HFF-Myc (cell line): Measurements from ENCODE around the gene LCN10.

Source experiments
- DNase-seq: peaks from one replicate; pipeline ENCODE4 v3.0.0-alpha.2; 2011; ENCODE audit warnings: low read depth; ENCODE audit errors: extremely low read depth
- H3K4me3 ChIP-seq: replicated peaks from 2 replicates; pipeline ENCODE4 v1.5.1; 2011; ENCODE audit warnings: low read depth, mild to moderate bottlenecking, control low read depth, low read length
- CTCF ChIP-seq: IDR thresholded peaks from 2 replicates; pipeline ENCODE4 v1.5.1; 2012; ENCODE audit warnings: mild to moderate bottlenecking, low read depth, low read length, control low read depth; ENCODE audit errors: missing control alignments

LCN10 gene

GRCh38 chr9:136741883-136742571 lies 713 bp downstream of the LCN10 start:
- no peak overlapping the region for H3K4me3 ChIP-seq
- no peak for DNase-seq
- no peak for TF ChIP-seq CTCF

DNA sequence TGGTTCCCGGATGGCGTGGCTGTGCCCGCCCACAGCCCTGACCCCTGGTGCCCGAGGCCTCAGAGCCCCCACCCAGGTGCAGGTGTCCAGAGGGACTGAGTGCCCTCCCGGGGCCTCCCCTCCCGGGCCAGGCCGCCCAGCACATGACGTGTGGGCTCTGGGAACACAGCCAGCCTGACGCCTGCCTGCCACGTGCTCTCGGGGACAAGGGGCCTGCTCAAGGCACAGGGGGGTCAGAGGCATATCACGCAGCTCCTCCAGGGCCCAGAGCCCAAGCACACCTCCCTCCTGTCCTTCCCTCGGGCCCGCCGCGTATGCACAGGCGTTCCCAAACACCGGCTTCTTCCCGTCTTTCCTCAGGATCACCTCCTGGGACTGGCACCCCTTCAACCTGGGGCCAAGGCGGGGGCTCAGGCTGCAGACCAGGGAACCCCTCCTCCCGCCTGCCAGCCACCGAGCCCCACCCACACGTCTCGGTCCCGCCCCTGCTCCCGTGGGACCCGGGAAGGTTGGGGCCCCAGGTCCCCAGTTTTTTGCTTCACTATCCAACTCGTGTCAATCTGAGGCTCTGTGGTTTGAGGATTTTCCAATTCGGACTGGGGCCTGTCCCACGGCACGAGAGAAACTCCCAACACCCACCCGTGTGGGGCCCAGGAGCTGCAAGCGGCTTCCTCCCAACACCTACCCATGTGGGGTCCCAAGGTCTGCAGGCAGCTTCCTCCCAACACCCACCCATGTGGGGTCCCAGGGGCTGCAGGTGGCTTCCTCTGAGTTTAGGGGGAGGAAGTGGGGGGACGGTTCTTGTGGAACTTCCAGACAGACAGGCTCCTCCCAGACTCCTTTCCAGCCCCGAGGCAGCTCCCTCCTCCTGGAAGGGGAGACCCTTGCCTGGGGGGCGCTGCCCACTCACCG lies 1.5 kb downstream of the LCN10 start:
- no peak for TF ChIP-seq CTCF
- no peak overlapping the region for H3K4me3 ChIP-seq
- no peak for DNase-seq

DNA sequence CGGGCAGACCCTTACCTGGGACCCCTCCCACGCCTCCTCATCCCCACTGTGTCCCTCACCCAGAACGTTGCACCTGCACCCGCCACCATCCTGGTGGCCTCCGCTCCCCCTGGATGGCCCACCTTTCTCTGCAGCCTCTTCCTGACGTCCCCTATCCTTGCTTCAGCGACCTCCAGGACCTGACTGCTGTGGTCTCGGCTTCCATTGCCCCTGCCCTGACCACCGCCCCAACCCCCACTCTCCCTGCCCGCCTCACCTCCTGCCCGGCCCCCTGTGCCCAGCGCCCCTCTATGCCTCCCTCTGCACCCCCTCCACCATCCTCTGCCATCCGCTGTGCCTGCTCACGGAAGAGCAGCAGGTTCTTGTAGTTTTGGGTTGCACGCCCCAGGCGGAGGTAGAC lies 2.2 kb downstream of the LCN10 start:
- DNase-seq: no peak
- no peak for TF ChIP-seq CTCF

DNA sequence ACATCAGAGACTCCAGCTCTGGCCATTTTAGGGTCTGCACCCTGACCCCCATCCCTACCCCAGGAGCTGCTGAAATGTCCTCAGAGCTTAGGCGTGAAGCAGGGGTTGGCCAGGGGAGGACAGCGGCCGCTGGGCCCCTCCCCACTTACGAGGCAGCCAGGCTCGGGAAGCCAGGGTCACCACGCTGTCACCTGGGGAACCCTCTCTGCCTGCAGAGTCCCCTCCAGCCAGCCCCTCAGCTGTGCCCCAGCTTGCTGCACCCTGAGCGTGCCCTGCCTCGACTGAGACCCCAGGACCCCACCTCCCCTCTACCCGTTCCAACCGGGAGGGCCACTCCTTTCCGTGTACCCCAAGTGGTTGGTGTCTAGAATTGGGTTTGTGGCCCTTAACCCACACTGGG lies 2.7 kb downstream of the LCN10 start:
- DNase-seq: no peak
- H3K4me3 ChIP-seq: no peak overlapping the region
- no peak for TF ChIP-seq CTCF

More for the DNA sequence above, 2.2 kb downstream of the LCN10 start:
- H3K4me3 ChIP-seq: no peak overlapping the region

DNA sequence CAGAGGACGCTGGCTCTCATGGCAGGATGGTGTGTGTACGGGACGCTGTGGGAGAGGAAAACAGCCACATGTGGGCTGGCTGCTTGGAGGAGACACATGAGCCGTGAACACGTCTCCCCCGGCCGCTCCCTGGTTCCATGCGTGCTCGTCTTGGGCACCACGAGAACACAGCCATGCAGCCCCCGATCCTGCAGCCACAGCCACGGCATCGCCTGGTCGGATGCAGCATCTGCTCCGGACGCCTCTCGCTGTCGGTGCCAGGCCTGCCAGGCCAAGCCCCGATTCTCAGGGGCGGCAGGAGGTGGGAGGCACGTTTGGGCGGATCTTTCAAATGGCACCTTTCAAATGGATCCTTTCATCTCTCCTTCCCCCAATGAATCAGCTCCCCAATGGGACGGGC lies 3.2 kb downstream of the LCN10 start:
- TF ChIP-seq CTCF: no peak
- no peak for DNase-seq
- H3K4me3 ChIP-seq: no peak overlapping the region

GRCh38 chr9:136738960-136739359 lies 3.8 kb downstream of the LCN10 start:
- TF ChIP-seq CTCF: no peak
- no peak overlapping the region for H3K4me3 ChIP-seq
- no peak for DNase-seq
